Lower leg skin (tissue), 3 donors: Measurements from ENCODE around the gene ZYG11B.

ENCODE experiments used
- CTCF ChIP-seq, 3 donors: fragments of 450-650 bp; IDR thresholded peaks; one replicate each; pipeline ENCODE4 v1.5.1; 2016; ENCODE audit warnings: antibody characterized with exemption in 3 of 3, mild to moderate bottlenecking in 3 of 3, moderate library complexity in 2 of 3
- POLR2A ChIP-seq, 2 donors: fragments of 450-650 bp; IDR thresholded peaks; one replicate each; pipeline ENCODE4 v1.6.1; 2016 to 2017; ENCODE audit warnings: antibody characterized with exemption in 2 of 2, mild to moderate bottlenecking in 1 of 2, moderate library complexity in 1 of 2

GRCh38 chr1:52739699-52740467 is 13.6 kb downstream of the ZYG11B start:
- TF ChIP-seq CTCF (IDR thresholded peaks at IDR 0.05) (no peak), POLR2A (IDR thresholded peaks at IDR 0.05) (no peak)
